ENCODE results near the gene WBP1. TPM values are rescaled to one million over a fixed set of nuclear protein-coding genes. Genes with fewer than 3 reads are reported as not detected.
"Not testable (repeated sequence)": the region's sequence is repeated elsewhere in the genome, so short reads cannot be mapped to it uniquely, and the experiment has no call there.

WBP1 gene
- total and polyA plus RNA-seq, 2 donors: 23.1 to 99.3 TPM

DNA sequence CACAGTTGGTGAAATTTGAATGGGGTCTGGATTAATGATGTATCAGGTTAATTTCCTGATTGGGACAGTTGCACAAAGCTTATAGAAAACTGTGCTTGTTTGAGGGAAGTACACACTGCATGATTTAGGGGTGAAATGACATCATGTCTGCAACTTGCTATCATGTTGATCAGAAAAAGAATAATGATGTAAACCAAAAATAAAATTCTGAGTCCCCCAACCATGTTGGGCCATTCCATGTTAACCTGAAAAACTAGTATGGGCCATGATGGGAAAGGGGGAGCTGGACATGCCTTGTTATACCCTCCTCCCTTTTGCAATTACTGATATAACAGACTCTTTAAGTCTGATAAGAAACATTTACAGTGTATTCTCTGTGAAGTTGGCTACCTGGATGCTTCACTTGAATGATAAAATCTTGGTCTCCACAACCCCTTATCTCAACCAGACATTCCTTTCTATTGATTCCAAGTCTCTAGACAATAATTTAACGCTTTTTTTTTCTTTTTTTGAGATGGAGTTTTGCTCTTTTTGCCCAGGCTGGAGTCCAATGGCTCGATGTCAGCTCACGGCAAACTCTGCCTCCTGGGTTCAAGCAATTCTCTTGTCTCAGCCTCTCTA, 7.6 kb upstream of the WBP1 start:
- WGBS: 73% methylated on average over 3 of the region's 3 CpGs
- no peak for DNase-seq (ENCODE audit: extremely low spot score)
- Histone ChIP-seq H3K4me1 (ENCODE audit: insufficient read depth) (no peaks in the 10 kb centered on the region), H3K4me3 (ENCODE audit: low read depth, low read length) (no peak overlapping the region), H3K36me3 (ENCODE audit: insufficient read depth) (peaks cover 2% of the 10 kb centered on the region), H3K27ac (ENCODE audit: low read depth) (no peak overlapping the region)

DNA sequence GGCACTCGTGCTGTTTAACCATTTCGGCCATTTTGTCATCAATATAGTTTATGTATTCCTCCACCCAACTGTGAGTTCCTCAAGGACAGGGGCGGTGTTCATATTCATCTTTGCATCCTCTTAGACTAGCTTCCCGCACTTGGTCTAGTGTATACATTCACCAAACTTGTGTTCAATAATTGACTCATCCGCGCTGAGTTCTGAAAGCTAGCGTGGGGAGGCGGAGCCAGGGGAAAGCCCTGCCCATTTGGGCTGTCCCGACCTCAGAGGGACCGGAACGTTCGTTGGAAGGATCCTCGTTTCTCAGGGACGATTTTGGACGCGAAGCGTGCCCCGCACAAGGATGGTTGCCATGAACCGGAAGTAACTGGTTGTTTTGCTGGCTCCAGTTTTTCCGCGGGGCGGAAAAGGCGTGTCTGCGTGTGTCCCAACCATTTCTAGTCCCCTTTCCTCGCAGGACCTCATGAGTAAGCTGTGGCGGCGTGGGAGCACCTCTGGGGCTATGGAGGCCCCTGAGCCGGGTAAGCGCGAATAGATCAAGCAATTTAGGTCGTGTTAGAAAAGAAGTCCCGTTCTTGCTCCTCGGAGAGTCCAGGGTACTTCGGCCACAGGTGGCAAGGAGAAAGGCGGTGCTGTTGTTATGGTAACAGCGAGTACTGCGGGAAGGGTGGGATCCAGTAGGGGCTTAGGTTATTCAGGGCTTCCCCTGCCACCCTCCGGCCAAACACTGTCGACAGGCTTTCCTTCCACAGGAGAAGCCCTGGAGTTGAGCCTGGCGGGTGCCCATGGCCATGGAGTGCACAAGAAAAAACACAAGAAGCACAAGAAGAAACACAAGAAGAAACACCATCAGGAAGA, 3.4 kb upstream of the WBP1 start, which contains the start of gene INO80B:
TSS of gene INO80B (plus strand) at position 434 of the 858 bp plus-strand sequence. CDS start at position 464, 30 bp downstream.
- Histone ChIP-seq H3K27ac (ENCODE audit: low read depth) (no peak within 1 kb of the TSS), H3K4me3 (ENCODE audit: low read depth, low read length) (peak within 1 kb of the TSS; percentile 62), H3K4me1 (ENCODE audit: insufficient read depth) (no peaks in the 10 kb centered on the region), H3K36me3 (ENCODE audit: insufficient read depth) (no peaks in the 10 kb centered on the region)
- WGBS: 2% methylated on average over 40 of the region's 40 CpGs
- DNase-seq (ENCODE audit: extremely low spot score): peak; percentile 96

DNA sequence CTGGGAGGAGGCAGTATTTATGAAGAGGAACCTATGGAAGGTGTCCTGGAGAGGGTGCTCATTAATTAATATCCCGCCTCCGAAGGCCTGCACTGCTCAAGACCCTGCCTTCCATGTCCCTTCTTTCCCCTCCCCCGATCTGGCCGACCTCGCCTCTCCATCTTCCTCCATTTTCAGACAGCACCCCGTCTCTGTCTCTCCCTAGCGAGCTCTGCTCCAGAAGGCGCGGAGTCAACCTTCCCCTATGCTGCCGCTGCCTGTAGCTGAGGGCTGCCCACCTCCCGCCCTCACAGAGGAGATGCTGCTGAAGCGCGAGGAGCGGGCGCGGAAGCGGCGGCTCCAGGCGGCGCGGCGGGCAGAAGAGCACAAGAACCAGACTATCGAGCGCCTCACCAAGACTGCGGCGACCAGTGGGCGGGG, 1.1 kb upstream of the WBP1 start:
- no peak for DNase-seq (ENCODE audit: extremely low spot score)
- WGBS: 1% methylated on average over 27 of the region's 27 CpGs
- no peaks in the 10 kb centered on the region for H3K36me3 ChIP-seq (ENCODE audit: insufficient read depth)
- no peaks in the 10 kb centered on the region for H3K4me1 ChIP-seq (ENCODE audit: insufficient read depth)
- H3K4me3 ChIP-seq (ENCODE audit: low read depth, low read length): peak overlapping the region; percentile 44
- peak overlapping the region; percentile 69 for H3K27ac ChIP-seq (ENCODE audit: low read depth)

GRCh38 chr2:74457549-74458131, 598 bp upstream of the WBP1 start:
- peak overlapping the region; percentile 94 for H3K27ac ChIP-seq (ENCODE audit: low read depth)
- H3K4me3 ChIP-seq (ENCODE audit: low read depth, low read length): peak overlapping the region; percentile 44
- H3K4me1 ChIP-seq (ENCODE audit: insufficient read depth): no peaks in the 10 kb centered on the region
- under 1% methylated on average over 46 of the region's 46 CpGs for WGBS
- no peak for DNase-seq (ENCODE audit: extremely low spot score)
- no peaks in the 10 kb centered on the region for H3K36me3 ChIP-seq (ENCODE audit: insufficient read depth)

GRCh38 chr2:74458938-74459363, 713 bp downstream of the WBP1 start:
- no peak for DNase-seq (ENCODE audit: extremely low spot score)
- 2% methylated on average over 10 of the region's 10 CpGs for WGBS
- Histone ChIP-seq H3K4me1 (ENCODE audit: insufficient read depth) (no peaks in the 10 kb centered on the region), H3K27ac (ENCODE audit: low read depth) (no peak overlapping the region), H3K36me3 (ENCODE audit: insufficient read depth) (no peaks in the 10 kb centered on the region), H3K4me3 (ENCODE audit: low read depth, low read length) (peak overlapping the region; percentile 52)

- 78% methylated on average over 13 of the region's 13 CpGs for WGBS
- not testable (repeated sequence) for H3K36me3 ChIP-seq (ENCODE audit: insufficient read depth); H3K27ac ChIP-seq (ENCODE audit: low read depth); DNase-seq (ENCODE audit: extremely low spot score); H3K4me1 ChIP-seq (ENCODE audit: insufficient read depth); H3K4me3 ChIP-seq (ENCODE audit: low read depth, low read length)
Measured at GRCh38 chr2:74459503-74460118, 1.4 kb downstream of the WBP1 start.

DNA sequence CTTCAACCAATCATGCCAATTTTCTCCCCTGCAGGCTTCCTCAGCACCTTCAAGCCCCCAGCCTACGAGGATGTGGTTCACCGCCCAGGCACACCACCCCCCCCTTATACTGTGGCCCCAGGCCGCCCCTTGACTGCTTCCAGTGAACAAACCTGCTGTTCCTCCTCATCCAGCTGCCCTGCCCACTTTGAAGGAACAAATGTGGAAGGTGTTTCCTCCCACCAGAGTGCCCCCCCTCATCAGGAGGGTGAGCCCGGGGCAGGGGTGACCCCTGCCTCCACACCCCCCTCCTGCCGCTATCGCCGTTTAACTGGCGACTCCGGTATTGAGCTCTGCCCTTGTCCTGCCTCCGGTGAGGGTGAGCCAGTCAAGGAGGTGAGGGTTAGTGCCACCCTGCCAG, 1.9 kb downstream of the WBP1 start:
- 84% methylated on average over 10 of the region's 10 CpGs for WGBS
- H3K36me3 ChIP-seq (ENCODE audit: insufficient read depth); H3K4me3 ChIP-seq (ENCODE audit: low read depth, low read length); H3K27ac ChIP-seq (ENCODE audit: low read depth); H3K4me1 ChIP-seq (ENCODE audit: insufficient read depth); DNase-seq (ENCODE audit: extremely low spot score): not testable (repeated sequence)

- no peak overlapping the region for H3K4me3 ChIP-seq (ENCODE audit: low read depth, low read length)
- WGBS: 89% methylated on average over 27 of the region's 27 CpGs
- no peak overlapping the region for H3K27ac ChIP-seq (ENCODE audit: low read depth)
- no peak for DNase-seq (ENCODE audit: extremely low spot score)
- no peaks in the 10 kb centered on the region for H3K4me1 ChIP-seq (ENCODE audit: insufficient read depth)
- H3K36me3 ChIP-seq (ENCODE audit: insufficient read depth): no peaks in the 10 kb centered on the region
Measured at GRCh38 chr2:74461187-74462053, 3.2 kb downstream of the WBP1 start.

- no peaks in the 10 kb centered on the region for H3K4me1 ChIP-seq (ENCODE audit: insufficient read depth)
- WGBS: 86% methylated on average over 20 of the region's 20 CpGs
- no peak overlapping the region for H3K4me3 ChIP-seq (ENCODE audit: low read depth, low read length)
- no peak overlapping the region for H3K27ac ChIP-seq (ENCODE audit: low read depth)
- H3K36me3 ChIP-seq (ENCODE audit: insufficient read depth): no peaks in the 10 kb centered on the region
- no peak for DNase-seq (ENCODE audit: extremely low spot score)
Measured at GRCh38 chr2:74462054-74462785, 4.0 kb downstream of the WBP1 start.

- no peak for DNase-seq (ENCODE audit: extremely low spot score)
- H3K36me3 ChIP-seq (ENCODE audit: insufficient read depth): no peaks in the 10 kb centered on the region
- WGBS: 88% methylated on average over 4 of the region's 4 CpGs
Measured at GRCh38 chr2:74462786-74463105, 4.5 kb downstream of the WBP1 start.

DNA sequence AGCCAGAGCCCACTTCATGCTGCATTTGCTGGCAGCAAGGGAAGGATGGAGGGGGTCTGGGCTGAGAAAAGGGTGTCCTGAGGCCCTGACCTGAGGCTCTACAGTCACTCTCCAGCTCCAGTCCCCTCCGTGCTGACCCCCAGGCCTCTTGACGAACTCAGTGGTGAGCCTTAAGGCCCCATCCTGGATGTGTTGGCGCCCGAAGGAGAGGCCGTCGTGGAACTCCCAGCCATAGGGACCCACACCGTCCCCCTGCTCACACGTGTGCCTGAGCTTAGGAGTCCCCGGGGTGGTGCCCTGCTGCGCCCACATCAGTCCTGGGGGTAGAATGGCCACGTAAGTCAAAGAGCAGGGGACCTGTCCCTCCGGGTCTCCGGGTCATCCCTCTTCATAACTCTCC, 6.2 kb downstream of the WBP1 start:
- DNase-seq (ENCODE audit: extremely low spot score): no peak
- no peaks in the 10 kb centered on the region for H3K4me1 ChIP-seq (ENCODE audit: insufficient read depth)
- H3K4me3 ChIP-seq (ENCODE audit: low read depth, low read length): peak overlapping the region; percentile 68
- WGBS: 6% methylated on average over 13 of the region's 13 CpGs
- H3K27ac ChIP-seq (ENCODE audit: low read depth): no peak overlapping the region
- no peaks in the 10 kb centered on the region for H3K36me3 ChIP-seq (ENCODE audit: insufficient read depth)

More at GRCh38 chr2:74462786-74463105, 4.5 kb downstream of the WBP1 start:
- Histone ChIP-seq H3K4me1 (ENCODE audit: insufficient read depth) (no peaks in the 10 kb centered on the region), H3K4me3 (ENCODE audit: low read depth, low read length) (no peak overlapping the region), H3K27ac (ENCODE audit: low read depth) (no peak overlapping the region)

- H3K36me3 ChIP-seq (ENCODE audit: insufficient read depth); DNase-seq (ENCODE audit: extremely low spot score); H3K4me3 ChIP-seq (ENCODE audit: low read depth, low read length); H3K4me1 ChIP-seq (ENCODE audit: insufficient read depth); H3K27ac ChIP-seq (ENCODE audit: low read depth): not testable (repeated sequence)
- 95% methylated on average over 12 of the region's 12 CpGs for WGBS
Measured at GRCh38 chr2:74470742-74471141, 12.5 kb downstream of the WBP1 start.
